HepG2 (cell line): ENCODE results near the gene CIAO3. TPM values are rescaled to one million over a fixed set of nuclear protein-coding genes. Genes with fewer than 3 reads are reported as not detected.

ENCODE experiments used
- ATAC-seq: fragments of 200-7000 bp; cut with Tn5 transposase; 3 replicates; pipeline ENCODE4 v1.9.1; 2020; ENCODE audit warnings: mild to moderate bottlenecking, moderate library complexity
- BruUV-seq: library from RNA; stranded (reverse); fragments of 400-500 nt; replicated peaks from 2 replicates; lab custom pipeline; 2021; lab: Mats Ljungman, UMichigan
- CTCF ChIA-PET: fragments of 300-600 bp; formaldehyde crosslinking; extraction: SDS; loops from one replicate; lab custom pipeline; 2021; ENCODE audit warnings: low total read pairs, inconsistent platforms, low intra/inter-chr PET ratio; lab: Yijun Ruan, JAX
- POLR2A ChIA-PET: fragments of 350-600 bp; sonication (Branson Sonifier 250); formaldehyde crosslinking; loops from one replicate; lab custom pipeline; 2020; ENCODE audit warnings: antibody characterized with exemption, inconsistent platforms; lab: Yijun Ruan, JAX
- DNase-seq: peaks from one replicate; pipeline ENCODE4 v3.0.0-alpha.2; 2015; ENCODE audit warnings: low spot score
- FAIRE-seq: peaks from 3 replicates; lab custom pipeline; 2011; peaks lifted over from hg19 to GRCh38; lab: Jason Lieb, UNC
- H2AFZ ChIP-seq: one replicate; pipeline ENCODE4 v1.6.1; 2011; ENCODE audit warnings: low read length, inconsistent platforms
- H3K27ac ChIP-seq: fragments of 300-600 bp; 3 replicates; pipeline ENCODE4 v1.8.0; 2011; ENCODE audit warnings: mixed run types, mild to moderate bottlenecking, mixed read lengths, low read length, inconsistent platforms; ENCODE audit not compliant: insufficient read depth; ENCODE audit errors: extremely low read length
- H3K27me3 ChIP-seq, 2 experiments: fragments of 200-600 bp in 1 of 2; 2 replicates in 1 of 2; 3 replicates in 1 of 2; pipeline versions ENCODE4 v1.6.0 to v1.8.0; 2011; ENCODE audit warnings: low read length in 2 of 2, mild to moderate bottlenecking in 2 of 2, moderate library complexity in 2 of 2, inconsistent platforms in 1 of 2; ENCODE audit not compliant: insufficient read depth in 2 of 2, control insufficient read depth in 1 of 2
- H3K36me3 ChIP-seq, 2 experiments: fragments of 200-600 bp in 1 of 2; replicated peaks in 1 of 2; 2 replicates in 1 of 2; 3 replicates in 1 of 2; pipeline versions ENCODE4 v1.5.1 to v1.8.0; 2011; ENCODE audit warnings: low read length in 2 of 2, inconsistent platforms in 1 of 2; ENCODE audit not compliant: insufficient read depth in 2 of 2, control insufficient read depth in 1 of 2
- H3K4me1 ChIP-seq: 2 replicates; pipeline ENCODE4 v1.5.1; 2012; ENCODE audit warnings: low read length, inconsistent platforms; ENCODE audit not compliant: insufficient read depth
- H3K4me2 ChIP-seq: 2 replicates; pipeline ENCODE4 v1.6.0; 2011; ENCODE audit warnings: low read depth, low read length, inconsistent platforms
- H3K4me3 ChIP-seq, 3 experiments: fragments of 200-600 bp in 1 of 3; sonication (generic), shearing (Covaris generic) in 1 of 3; replicated peaks in 1 of 3; 2 replicates each; pipeline ENCODE4 v1.5.1; 2011 to 2016; ENCODE audit warnings: low read length in 3 of 3, inconsistent platforms in 2 of 3, low read depth in 2 of 3, mild to moderate bottlenecking in 2 of 3, control low read depth in 1 of 3, mixed read lengths in 1 of 3; ENCODE audit not compliant: insufficient read depth in 1 of 3
- H3K79me2 ChIP-seq: one replicate; pipeline ENCODE4 v1.6.1; 2011; ENCODE audit warnings: low read length, inconsistent platforms; ENCODE audit not compliant: insufficient read depth
- H3K9ac ChIP-seq: 2 replicates; pipeline ENCODE4 v1.6.0; 2011; ENCODE audit warnings: mild to moderate bottlenecking, low read depth, low read length, inconsistent platforms; ENCODE audit not compliant: insufficient read depth
- H3K9me3 ChIP-seq: 2 replicates; pipeline ENCODE4 v1.5.1; 2012; ENCODE audit warnings: mild to moderate bottlenecking, low read length
- H4K20me1 ChIP-seq: 2 replicates; pipeline ENCODE4 v1.6.0; 2011; ENCODE audit warnings: inconsistent platforms, mild to moderate bottlenecking, low read length, moderate library complexity; ENCODE audit not compliant: insufficient read depth
- DBP ChIP-seq: sonication (generic); formaldehyde crosslinking; IDR thresholded peaks from 2 replicates; pipeline ENCODE4 v1.4.0; 2020; ENCODE audit warnings: missing genetic modification reagents; ENCODE audit errors: not compliant biosample characterization
- HCFC1 ChIP-seq: fragments of 150-350 bp; IDR thresholded peaks from 2 replicates; pipeline ENCODE4 v1.6.1; 2014; ENCODE audit warnings: low read depth, low read length
- NFAT5 ChIP-seq: sonication (generic); formaldehyde crosslinking; IDR thresholded peaks from 2 replicates; pipeline ENCODE4 v1.4.0; 2020; ENCODE audit warnings: missing genetic modification reagents
- SOX5 ChIP-seq: IDR thresholded peaks from 2 replicates; pipeline ENCODE4 v1.6.1; 2016; ENCODE audit warnings: borderline replicate concordance
- TP53 ChIP-seq: sonication (generic); formaldehyde crosslinking; conservative IDR thresholded peaks from 2 replicates; pipeline ENCODE4 v1.4.0; 2020; ENCODE audit warnings: missing genetic modification reagents
- ZBTB34 ChIP-seq: sonication (generic); formaldehyde crosslinking; IDR thresholded peaks from 2 replicates; pipeline ENCODE4 v1.8.0; 2022; ENCODE audit warnings: mild to moderate bottlenecking, missing genetic modification reagents
- ZZZ3 ChIP-seq: sonication (generic); formaldehyde crosslinking; IDR thresholded peaks from 2 replicates; pipeline ENCODE4 v1.4.0; 2020; ENCODE audit warnings: missing genetic modification reagents, mild to moderate bottlenecking, borderline replicate concordance
- WGBS: methylation state at CpG from one replicate; pipeline ENCODE4 v1.1.6; 2017; ENCODE audit warnings: low lambda C conversion rate; 5-methylcytosine and 5-hydroxymethylcytosine counted together
- in situ Hi-C: cut with HindIII; loops from 2 replicates; pipeline ENCODE4 v1.10.0; 2017; ENCODE audit warnings: low pct_unique_long_range_greater_than_20kb; ENCODE audit not compliant: extremely low pct_ligation_motif_present
- intact Hi-C: fragments of 100-400 bp; cut with micrococcal nuclease; formaldehyde crosslinking; loops from one replicate; pipeline ENCODE4 v1.10.0; 2022; ENCODE audit not compliant: unreplicated experiment
- polyA plus RNA-seq, 8 experiments: library from polyadenylated mRNA; depleted of rRNA in 3 of 8; stranded (reverse) in 7 of 8; unstranded in 1 of 8; fragments of >200 nt; fragmentation: Illumina TruSeq in 4 of 8; extraction: Trizol in 4 of 8; gene quantifications; 2 replicates each; pipeline versions ENCODE4 v1.2.1 to v1.2.3, GENCODE V29; 2011 to 2016; ENCODE audit warnings: low read depth in 4 of 8, missing spikeins in 1 of 8, mixed read lengths in 1 of 8; ENCODE audit not compliant: insufficient read depth in 1 of 8
- total RNA-seq, 5 experiments: library from RNA; depleted of rRNA; stranded (reverse); fragments of >200 nt; fragmentation: Illumina TruSeq; extraction: Trizol; gene quantifications; 2 replicates each; pipeline ENCODE4 v1.2.3, GENCODE V29; 2016; ENCODE audit warnings: low read depth in 1 of 5

CIAO3 gene
- total and polyA plus RNA-seq, 2 of the 13 experiments (the other 11 are each of a cell fraction or from before 2014, with no cell fraction given): 21.7 to 25.0 TPM

- H3K9ac ChIP-seq: no peak overlapping the region
- H3K79me2 ChIP-seq: no peaks in the 10 kb centered on the region
- H2AFZ ChIP-seq: no peak overlapping the region
- WGBS: 4% methylated on average over 3 of the region's 14 CpGs
- BruUV-seq: no TSS peak
- no peak overlapping the region for H3K4me3 ChIP-seq
- no peaks in the 10 kb centered on the region for H4K20me1 ChIP-seq
- in situ Hi-C loops (no loop called here), intact Hi-C loops (no loop called here)
- no peak overlapping the region for H3K27ac ChIP-seq
- DNase-seq: no peak
- no peak for FAIRE-seq
- POLR2A ChIA-PET: interaction anchor here (1.4 kb wide), 1 partner anchor 12 kb away, joined by 4 read pairs; no protein-coding TSS in a partner anchor
- no peak overlapping the region for H3K4me2 ChIP-seq
- TF ChIP-seq DBP (CRISPR knock-in tag) (no peak), ZBTB34 (CRISPR knock-in tag) (no peak), SOX5 (CRISPR knock-in tag) (no peak), NFAT5 (CRISPR knock-in tag) (no peak), HCFC1 (no peak), ZZZ3 (CRISPR knock-in tag) (no peak), TP53 (no peak)
- H3K36me3 ChIP-seq: no peaks in the 10 kb centered on the region
- peaks cover 25 to 79% of the 10 kb centered on the region in 2 experiments; a peak in 4 of 5 replicates for H3K27me3 ChIP-seq
- no peak for ATAC-seq
- no peaks in the 10 kb centered on the region for H3K9me3 ChIP-seq
- CTCF ChIA-PET: no interaction called here
- 0 out of 2 replicates have a peak, but pooled peaks cover under 1% of the 10 kb centered on the region for H3K4me1 ChIP-seq
Observed at GRCh38 chr16:707062-707538, 33.7 kb downstream of the CIAO3 start.
